Measurements from ENCODE around the gene NCKAP5L.

The NCKAP5L gene

DNA sequence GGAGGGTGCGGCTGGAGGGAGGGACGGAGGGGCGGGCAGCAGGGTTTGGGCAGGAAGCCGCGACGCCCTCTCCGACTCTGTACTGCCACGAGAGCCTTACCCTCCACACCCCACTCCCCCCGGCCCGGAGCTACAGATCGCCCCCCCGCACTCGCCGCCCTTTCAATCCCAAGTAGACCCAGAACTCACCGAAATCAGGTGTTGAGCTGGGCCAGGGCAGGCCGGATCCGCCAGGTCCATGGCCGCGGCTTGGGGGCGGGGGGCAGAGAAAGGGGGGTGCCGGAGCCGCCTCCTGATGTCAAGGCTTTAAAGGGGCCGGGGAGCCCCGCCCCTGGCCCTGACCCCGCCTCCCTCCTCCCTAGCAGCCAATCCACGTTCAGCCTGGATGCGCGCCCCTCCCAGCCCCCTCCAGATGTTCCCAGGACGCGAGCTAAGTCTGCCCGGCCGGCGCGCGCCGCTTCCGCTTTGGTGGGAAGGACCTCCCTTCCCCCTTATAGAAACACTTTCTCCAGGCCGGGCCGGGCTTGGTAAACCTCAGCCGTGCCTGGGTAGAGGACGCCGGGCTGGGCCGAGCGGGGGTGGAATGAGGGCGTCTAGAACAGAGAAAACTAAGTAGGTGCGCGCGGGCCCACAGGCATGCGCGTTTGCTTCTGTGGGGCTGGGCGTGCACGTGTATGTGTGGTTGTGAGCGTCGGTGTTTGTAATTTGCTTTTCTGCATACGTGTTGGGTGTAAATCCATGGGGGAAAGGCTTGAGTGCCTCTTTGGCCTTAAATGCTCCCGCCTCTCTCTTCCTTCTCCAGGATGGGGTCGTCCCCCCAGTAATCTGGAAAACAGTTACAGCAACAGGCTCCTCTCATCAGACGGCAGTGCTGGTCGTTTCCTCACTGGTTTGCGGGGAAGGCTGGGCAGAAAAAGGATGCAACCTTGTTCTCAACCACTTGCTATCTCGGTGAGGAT is at the start of gene NCKAP5L:
Gene NCKAP5L, minus strand, starts transcription at position 281 of the 959 bp plus-strand sequence. CDS start 24,369 bp downstream, outside the sequence.
- peak within 1 kb of the TSS; percentile 63 for H3K4me3 ChIP-seq (ENCODE audit: low read depth, low read length)
- TF ChIP-seq, protein P1, sequence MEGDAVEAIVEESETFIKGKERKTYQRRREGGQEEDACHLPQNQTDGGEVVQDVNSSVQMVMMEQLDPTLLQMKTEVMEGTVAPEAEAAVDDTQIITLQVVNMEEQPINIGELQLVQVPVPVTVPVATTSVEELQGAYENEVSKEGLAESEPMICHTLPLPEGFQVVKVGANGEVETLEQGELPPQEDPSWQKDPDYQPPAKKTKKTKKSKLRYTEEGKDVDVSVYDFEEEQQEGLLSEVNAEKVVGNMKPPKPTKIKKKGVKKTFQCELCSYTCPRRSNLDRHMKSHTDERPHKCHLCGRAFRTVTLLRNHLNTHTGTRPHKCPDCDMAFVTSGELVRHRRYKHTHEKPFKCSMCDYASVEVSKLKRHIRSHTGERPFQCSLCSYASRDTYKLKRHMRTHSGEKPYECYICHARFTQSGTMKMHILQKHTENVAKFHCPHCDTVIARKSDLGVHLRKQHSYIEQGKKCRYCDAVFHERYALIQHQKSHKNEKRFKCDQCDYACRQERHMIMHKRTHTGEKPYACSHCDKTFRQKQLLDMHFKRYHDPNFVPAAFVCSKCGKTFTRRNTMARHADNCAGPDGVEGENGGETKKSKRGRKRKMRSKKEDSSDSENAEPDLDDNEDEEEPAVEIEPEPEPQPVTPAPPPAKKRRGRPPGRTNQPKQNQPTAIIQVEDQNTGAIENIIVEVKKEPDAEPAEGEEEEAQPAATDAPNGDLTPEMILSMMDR (IDR thresholded peaks at IDR 0.05; ENCODE audit: control insufficient read depth, extremely low read depth, insufficient read depth), result no peak
- peak; percentile 63 for DNase-seq (ENCODE audit: low read depth)

DNA sequence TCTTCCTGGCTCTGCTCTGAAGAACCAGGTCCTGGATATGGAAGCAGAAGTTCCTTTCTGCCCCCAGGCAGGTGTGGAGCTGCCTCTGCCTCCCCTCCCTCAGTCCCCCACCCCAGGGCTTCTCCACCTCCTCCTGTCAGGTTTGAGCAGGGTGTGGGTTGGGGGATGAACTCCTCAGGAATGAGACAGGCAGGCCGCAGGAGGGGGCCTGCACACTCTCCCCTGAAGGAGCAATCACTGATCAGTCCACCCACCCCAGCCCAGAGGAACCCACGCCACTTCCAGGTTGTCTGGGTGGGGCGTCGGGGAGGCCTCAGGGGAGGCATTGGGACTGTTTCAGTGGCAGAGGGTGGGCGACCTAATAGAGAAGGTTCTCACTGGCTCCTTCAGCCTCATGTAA is 48.9 kb upstream of the NCKAP5L start:
- DNase-seq (ENCODE audit: low read depth), result no peak
- TF ChIP-seq, protein P1 (IDR thresholded peaks at IDR 0.05; ENCODE audit: control insufficient read depth, extremely low read depth, insufficient read depth), result no peak
- H3K4me3 ChIP-seq (ENCODE audit: low read depth, low read length), result no peak overlapping the region

GRCh38 chr12:49876070-49876469 is 47.9 kb upstream of the NCKAP5L start:
- H3K4me3 ChIP-seq (ENCODE audit: low read depth, low read length), result no peak overlapping the region
- DNase-seq (ENCODE audit: low read depth), result no peak
- TF ChIP-seq, protein P1 (IDR thresholded peaks at IDR 0.05; ENCODE audit: control insufficient read depth, extremely low read depth, insufficient read depth), result no peak

GRCh38 chr12:49875115-49875720 is 47.0 kb upstream of the NCKAP5L start:
- TF ChIP-seq, protein P1 (IDR thresholded peaks at IDR 0.05; ENCODE audit: control insufficient read depth, extremely low read depth, insufficient read depth), result no peak
- no peak for DNase-seq (ENCODE audit: low read depth)
- H3K4me3 ChIP-seq (ENCODE audit: low read depth, low read length), result no peak overlapping the region

DNA sequence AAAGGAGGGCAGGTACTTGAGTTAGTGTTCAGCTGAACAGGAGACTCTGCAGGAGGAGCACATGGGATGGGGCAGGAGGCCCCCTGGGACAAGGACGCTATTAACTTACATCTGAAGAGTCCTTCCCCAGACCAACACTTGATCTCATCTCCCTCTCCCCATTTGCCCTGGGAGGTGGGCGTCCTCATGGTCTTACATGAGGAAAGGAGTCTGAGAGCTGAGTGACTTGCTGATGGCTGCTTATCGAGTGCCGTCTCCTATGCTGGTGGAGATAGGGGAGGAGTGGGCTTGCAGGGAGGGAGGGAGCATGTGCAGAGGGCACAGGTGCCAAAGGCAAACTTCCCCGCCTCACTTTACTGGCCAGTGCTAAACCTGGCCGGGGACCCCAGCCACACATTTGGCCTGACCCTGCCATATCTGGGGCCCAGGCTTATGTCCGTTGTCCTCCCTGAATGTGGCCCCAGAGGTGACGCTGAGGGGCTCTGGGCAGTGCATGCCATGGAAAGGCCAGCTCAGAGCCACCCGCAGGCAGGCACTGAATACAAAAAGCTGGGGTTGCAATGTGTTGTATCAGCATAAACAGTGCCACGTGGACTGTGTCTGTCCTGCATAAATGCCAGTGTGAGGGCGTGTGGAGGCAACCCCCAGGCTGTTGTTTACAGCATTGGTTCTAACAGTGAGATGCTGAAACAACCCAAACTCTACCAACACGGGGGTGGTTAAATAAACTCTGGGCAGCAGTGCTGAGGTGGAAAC is 46.1 kb upstream of the NCKAP5L start:
- DNase-seq (ENCODE audit: low read depth), result no peak
- TF ChIP-seq, protein P1 (IDR thresholded peaks at IDR 0.05; ENCODE audit: control insufficient read depth, extremely low read depth, insufficient read depth), result no peak

DNA sequence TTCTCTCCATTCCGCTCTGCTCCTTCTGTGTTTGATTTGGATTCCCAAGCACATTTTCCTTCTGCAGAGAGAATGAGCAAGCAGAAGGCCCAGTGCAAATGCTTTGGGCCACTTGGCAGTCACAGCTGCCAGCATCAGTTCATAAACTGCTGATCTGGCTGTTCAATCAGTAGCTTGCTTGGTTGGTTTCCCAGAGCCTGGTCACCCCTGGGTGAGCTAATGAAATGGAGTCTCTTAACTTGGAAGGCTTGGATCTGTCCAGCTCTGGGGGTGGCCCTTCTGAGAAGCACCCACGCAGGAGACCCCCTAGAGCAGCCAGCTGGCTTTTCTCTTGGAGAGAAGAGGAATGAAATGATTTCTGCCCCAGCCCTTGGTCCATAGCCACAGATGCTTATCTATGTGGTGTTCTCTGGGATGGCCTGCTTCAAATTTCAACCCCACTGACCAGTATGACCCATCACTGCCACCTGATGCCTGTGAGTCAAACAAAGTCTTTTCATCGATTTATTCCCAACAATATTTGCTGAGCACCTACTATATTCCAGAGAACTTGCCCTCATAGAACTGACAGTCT is 45.2 kb upstream of the NCKAP5L start:
- no peak overlapping the region for H3K4me3 ChIP-seq (ENCODE audit: low read depth, low read length)
- peak; percentile 82 for DNase-seq (ENCODE audit: low read depth)
- TF ChIP-seq, protein P1 (IDR thresholded peaks at IDR 0.05; ENCODE audit: control insufficient read depth, extremely low read depth, insufficient read depth), result no peak

More for the DNA sequence above, 46.1 kb upstream of the NCKAP5L start:
- no peak overlapping the region for H3K4me3 ChIP-seq (ENCODE audit: low read depth, low read length)
